Measurements from ENCODE around the gene SLC26A1.
A peak's percentile ranks its signal among the peaks of the same experiment; 100 is the strongest.

SLC26A1 gene

DNA sequence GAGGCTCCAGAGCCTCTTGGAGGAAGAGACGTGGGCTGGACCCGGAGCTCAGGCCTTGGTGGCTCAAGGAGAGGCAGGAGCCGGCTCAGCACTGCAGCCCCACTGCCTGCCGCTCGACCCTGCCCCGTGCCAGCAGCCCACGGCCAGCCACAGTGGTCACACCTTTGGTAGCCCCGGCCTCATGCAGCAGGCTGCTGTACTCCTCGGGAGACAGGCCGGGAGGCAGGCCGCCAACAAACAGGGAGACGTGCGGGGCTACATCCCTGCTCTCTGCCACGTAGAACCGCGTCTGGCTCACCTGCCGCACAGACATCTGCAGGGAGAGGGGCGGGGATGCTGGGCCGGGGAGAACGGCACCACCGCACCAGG, 27.5 kb downstream of the SLC26A1 start:
- no peak for DNase-seq (ENCODE audit: low spot score)

DNA sequence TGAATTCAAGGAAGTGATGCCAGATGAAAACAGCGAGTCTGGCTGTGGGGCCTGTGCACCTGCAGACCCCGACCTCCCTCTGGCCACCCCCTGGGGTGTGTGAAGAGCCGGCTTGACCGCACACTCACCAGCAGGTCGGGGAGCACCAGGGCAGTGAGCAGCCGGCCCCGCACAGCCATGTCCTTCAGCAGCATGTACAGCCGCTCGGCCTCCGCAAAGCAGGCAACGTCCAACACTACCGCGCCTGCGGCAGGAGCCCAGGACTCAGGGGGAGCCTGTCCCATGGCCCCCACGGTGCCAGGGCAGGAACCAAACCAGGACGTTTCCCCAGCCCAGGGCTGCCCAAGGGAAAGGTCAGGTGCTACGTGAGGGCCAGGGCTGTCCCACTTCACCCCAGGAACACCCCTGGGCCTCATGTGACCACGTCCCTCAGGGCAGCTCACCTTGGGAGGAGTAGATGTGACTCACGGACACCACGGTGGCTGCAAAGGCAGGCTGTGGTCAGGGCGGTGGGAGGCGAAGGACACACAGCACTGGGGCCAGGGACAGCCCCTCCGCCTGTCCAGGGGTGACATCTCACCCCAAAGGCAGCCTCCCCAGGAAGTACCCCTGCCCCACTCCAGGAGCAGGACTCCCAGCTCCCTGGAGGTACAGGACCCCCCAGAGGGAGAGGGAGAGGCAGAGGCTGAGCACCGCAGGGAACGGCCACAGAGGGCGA, 28.0 kb downstream of the SLC26A1 start:
- no peak for DNase-seq (ENCODE audit: low spot score)

DNA sequence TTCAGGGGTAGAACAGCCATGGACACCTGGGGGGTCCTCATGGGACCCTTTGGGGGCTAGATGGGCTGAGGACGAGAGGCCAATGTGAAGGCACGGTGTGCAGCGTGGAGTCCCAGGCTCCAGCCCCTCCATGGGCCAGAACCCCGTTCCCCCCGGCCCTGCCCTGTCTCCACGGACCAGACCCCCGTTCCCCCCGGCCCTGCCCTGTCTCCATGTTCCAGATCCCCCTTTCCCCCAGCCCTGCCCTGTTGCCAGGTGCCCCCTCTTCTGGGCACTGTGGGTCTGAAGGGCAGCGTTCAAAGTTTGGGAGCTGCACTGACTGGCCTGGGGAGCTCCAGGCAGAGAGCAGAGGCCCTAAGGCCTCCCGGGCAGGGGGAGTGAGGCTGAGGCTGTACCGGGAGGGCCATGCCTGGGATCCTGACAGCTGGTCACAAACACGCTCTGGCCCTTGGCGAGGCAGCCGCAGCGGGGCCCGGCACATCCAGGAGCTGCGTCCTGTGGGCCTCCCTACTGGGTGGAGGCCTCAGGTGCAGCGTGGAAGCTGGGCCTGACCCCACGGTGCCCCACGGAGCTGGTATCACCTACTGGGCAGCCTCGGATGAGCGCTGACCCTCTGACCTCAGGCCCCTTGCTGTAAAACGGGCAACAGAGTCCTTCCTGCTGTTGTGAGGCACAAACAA, 28.7 kb downstream of the SLC26A1 start:
- DNase-seq (ENCODE audit: low spot score), result no peak

DNA sequence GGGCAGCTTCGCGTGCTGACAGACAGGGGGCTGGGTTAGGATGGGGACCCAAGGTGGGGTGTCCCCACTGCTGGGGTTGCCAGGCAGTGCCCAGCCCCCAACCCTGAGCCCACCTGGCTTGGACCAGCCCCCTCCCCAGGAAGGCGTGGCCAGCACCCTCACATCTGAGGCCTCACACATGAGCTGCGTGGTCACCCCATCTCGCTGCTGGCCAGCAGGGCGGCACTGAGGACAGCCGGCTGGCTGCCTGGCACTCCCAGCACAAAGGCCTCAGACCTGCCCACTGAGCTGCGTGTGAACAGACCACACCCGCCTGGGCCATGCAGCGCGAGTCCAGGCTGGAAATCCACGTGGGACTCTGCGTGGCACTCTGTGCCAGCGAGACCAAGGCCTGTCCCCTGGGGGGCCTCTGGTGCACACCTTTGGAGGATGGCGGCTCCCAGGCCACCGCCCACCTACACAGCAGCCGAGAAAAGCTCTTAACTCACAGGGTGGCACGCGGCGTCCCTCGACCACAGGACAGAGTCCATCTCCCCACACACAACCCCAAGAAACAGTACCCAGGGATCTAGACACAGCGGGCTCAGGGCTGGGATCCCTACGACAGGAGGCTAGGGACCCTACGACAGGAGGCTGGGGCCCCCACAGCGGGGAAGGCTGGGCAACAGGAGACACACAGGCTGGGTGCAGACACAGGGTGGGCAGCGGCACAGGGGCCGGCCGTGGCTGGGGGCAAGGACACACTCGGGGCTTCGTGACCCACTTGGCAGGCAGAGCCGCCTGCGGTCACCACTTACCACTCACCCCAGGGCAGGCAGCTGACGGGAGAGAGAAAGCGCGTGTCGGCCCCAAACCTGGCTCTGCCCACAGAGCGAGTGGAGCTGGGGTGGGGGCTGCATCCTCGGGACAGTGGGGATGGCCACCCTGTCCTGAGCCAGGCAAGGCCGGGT, 29.7 kb downstream of the SLC26A1 start:
- no peak for DNase-seq (ENCODE audit: low spot score)

DNA sequence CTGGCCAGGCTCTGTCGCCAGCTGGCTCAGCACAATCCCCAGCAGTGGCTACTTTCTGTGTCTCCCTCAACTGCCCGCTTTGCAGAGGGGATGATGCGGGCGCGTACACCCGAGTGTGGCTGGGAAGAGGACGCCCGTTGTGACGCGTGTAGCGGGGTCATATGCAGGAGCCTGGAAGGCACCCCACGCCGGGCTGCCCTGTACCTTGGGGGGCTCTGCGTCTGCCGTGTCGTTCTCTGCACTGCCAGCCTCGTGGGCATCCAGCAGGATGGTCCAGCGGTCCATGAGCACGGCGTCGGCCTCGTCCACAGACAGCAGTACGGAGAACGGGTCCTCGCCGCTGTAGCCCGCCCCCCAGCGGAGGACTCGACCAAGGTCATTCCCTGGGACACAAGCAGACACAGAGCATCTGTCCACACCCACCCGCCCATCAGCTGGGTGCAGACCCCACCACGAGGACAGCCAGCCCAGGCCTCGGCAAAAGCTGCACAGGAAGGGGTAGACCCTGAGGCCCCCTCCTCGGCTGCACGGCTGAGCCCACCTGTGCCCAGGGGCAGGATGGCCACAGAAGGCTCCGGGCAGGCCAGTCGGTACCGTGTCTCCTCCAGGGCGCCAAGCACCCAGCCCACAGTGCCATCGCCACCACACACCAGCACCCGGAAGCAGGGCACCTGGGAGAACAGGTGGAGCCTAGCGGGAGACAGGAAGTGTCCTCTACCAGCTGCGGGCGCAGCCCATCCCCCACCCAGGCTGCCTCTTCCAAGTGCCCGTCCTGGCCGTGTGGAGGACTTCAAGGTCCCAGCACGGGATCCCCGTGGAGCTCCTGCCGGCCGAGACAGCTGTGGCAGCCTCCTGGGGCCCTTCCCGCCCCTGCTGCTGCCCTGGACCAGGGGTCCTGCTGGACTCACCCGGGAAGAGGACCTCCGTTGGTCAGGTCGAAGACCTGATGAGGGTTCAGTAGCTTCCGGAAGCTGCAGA, 30.7 kb downstream of the SLC26A1 start:
- peak; percentile 21 for DNase-seq (ENCODE audit: low spot score)

DNA sequence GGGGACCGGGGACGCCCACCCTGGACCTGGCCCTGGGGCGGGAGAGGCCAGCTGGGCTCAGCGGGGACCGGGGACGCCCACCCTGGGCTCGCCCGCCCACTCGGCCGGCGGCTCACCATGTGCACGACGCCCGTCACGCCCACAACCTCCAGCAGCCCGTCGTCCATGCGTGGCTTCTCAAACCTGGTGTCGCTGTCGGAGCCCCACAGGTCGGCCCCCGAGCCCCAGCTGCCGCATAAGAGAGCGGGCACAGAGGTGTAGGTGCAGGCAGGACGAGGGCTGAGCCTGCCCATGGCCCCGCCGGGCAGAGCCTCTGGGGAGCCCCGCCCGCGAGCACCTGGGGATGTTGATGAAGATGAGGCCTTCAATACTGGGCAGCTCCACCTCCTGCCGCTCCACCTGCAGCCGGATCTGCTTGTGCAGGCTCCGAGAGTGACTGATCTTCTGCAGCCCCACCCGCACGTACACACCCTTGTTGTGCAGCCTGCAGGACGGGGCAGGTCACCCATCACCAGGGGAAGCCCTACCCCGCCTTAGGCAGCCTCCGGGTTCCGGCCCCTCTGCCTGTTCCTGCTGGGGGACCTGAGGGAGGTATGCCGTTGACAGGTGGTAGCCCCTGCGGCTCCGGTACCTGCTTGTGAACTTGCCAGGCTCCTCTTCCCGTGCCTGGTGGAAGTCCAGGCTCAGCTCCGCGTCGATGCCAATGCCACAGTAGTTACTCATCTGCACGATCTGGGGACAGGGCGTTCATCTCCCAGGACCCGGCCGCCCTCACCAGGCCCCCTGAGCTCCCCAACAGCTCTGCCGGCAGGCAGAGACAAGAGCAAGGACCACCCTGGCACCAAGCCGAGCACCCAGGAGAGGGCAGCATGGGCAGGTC, 31.6 kb downstream of the SLC26A1 start:
- peak; percentile 57 for DNase-seq (ENCODE audit: low spot score)

DNA sequence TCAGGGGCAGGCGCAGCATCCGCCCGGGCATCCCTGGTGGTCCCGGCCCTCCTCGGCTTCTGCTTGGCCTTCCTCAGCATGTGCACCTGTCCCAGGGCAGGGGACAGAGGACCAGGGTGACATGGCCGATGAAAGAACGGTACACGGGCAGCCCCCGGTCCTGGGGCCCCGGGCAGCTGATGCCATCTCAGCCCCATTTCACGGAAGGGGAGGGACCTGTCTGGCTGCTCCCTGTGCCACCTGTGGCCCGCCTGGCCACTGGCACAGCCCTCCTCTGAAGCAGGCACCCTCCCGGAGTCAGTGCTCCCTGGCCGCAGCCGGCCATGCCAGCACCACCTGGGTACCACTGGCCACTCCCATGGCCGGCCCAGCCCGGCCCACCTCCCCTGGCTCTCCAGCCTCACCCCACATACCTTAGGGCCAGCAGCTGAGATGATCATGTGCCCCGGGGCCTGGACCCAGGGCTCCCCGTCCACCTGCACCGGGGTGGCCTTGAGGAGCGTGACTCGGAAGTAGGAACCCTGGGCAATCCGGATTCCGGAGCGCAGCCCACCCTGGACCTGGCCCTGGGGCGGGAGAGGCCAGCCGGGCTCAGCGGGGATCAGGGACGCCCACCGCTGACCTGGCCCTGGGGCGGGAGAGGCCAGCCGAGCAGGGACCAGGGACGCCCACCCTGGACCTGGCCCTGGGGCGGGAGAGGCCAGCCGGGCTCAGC, 32.4 kb downstream of the SLC26A1 start:
- no peak for DNase-seq (ENCODE audit: low spot score)

DNA sequence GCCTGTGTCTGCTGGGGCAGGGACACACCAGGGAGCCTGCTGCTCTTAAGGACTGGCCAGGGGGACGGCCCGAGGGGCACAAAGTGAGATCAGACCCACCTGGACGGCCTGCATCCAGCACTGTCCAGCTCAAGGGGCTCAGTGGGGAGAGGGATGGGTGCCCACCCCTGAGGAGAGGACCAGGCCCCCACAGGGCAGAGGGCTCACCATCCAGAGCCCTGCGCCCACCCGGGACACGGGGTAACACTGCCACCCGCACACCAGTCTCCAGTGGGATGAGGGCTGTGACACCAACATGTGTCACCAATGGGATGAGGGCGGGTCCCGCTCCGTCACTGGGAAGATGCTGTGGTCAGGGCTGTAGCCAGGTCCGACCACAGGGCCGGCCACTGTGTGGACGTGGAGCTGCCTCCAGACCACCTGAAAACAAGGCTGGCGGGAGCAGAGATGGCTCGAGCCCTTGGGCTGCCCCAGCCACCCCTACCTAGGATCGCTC, 33.0 kb downstream of the SLC26A1 start:
- DNase-seq (ENCODE audit: low spot score), result no peak

DNA sequence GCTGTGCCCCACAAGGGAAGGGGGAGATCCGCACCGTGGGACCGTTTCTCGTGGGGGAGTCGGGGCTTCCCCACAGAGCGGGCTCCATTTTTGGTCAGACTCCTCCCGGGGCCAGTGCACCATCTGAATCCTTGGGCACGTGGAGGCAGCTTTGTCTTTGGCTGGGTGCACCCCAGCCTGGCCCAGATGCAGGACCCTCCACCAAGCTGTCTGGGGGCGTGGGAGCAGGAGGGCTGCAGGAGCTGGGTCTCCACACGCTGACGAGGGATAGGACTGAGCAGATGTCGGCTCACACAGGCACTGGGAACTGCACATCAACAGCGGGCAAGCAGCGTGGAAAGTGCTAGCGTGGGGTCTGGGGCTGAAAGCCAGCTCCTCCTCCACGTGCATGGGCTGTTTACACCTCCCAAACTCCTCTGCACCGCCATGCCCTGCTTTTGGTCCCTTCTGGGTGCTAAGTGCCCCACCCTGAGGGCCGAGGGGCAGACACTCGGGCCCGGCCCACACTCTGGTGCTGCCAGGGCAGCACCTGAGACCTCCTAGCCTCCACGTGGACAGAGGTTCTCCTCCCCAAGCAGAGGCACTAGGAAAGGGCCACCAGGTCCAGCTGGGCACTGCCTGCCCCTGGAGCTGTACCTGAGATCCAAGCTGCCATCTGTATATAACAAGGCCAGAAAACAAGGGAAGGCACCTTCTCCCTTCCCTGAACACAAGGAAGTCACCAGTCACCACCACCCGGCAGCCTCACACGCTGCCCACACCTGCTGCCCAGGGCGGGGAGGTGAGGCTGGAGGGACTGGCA, 33.7 kb downstream of the SLC26A1 start:
- no peak for DNase-seq (ENCODE audit: low spot score)

DNA sequence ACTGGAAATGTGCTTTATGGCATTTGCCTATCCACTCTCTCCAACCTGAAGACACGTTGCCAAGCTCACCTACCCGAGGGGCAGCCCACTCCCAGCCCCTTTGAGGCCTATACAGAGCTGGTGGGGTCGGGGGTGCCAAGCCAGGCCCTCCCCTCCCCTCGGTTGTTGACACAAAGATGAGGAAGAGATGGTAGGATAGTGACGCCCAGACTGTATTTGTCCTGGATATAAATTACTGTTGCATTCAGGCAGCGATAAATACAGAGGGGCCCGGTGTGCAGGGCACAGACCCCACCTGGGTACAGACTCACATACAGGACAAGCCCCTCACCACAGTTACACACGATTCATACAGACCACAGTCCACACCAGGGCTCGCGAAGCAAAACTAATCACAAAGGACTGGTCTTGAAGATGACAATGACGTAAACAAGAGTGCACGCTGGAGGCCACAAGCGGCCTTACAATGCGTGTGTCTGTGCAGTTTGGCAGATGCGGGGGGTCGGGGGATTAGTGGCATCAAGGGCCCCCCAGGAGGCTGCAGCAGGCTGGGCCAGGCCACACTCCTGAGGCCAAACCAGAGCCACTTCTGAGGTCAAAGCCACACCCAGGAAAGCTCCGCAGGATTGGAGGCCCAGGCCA, 34.4 kb downstream of the SLC26A1 start:
- DNase-seq (ENCODE audit: low spot score), result no peak

DNA sequence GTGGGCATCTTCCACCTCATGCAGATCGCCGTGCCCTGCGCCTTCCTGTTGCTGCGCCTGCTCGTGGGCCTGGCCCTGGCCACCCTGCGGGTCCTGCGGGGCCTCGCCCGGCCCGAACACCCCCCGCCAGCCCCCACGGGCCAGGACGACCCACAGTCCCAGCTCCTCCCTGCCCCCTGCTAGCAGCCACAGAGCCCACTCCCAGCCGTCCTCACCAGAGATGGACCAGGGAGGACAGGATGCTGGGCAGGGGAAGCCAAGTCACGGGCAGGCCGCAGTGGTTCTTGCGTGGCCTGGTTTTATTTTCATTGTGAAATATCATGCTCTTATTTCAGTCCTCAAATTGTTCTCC, 34.9 kb downstream of the SLC26A1 start:
- DNase-seq (ENCODE audit: low spot score), result no peak

DNA sequence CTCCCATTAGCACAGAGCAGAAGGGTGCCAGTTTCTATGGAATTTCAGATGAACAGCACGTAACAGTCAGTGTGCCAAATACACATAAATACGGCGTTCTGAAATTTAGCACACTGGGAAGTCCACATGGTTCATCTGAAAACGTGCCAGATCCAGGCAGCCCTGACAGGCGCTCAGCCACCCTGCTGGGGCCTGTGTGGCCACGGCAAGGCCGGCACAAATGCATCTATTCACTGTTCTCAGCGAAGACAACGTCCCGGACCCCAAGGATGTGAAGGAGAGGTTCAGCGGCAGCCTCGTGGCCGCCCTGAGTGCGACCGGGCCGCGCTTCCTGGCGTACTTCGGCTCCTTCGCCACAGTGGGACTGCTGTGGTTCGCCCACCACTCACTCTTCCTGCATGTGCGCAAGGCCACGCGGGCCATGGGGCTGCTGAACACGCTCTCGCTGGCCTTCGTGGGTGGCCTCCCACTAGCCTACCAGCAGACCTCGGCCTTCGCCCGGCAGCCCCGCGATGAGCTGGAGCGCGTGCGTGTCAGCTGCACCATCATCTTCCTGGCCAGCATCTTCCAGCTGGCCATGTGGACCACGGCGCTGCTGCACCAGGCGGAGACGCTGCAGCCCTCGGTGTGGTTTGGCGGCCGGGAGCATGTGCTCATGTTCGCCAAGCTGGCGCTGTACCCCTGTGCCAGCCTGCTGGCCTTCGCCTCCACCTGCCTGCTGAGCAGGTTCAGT, 35.5 kb downstream of the SLC26A1 start:
- no peak for DNase-seq (ENCODE audit: low spot score)

DNA sequence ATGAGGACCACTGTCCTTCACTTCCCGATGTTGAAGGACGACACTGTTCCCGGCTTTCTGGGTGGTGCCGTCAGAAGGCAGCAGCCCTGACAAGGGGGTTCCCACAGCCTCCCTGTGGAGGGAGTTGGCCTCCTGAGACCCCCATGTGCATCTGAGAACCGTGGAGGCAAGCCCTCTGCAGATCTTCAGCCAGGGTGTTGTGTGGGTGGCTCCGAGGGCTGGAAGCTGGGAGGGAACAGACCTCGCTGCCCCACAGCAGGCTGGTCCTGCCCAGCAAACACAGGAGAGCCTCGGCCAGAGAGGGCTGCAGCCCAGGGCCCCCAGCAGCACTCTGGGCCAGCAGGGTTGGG, 36.0 kb downstream of the SLC26A1 start:
- no peak for DNase-seq (ENCODE audit: low spot score)

DNA sequence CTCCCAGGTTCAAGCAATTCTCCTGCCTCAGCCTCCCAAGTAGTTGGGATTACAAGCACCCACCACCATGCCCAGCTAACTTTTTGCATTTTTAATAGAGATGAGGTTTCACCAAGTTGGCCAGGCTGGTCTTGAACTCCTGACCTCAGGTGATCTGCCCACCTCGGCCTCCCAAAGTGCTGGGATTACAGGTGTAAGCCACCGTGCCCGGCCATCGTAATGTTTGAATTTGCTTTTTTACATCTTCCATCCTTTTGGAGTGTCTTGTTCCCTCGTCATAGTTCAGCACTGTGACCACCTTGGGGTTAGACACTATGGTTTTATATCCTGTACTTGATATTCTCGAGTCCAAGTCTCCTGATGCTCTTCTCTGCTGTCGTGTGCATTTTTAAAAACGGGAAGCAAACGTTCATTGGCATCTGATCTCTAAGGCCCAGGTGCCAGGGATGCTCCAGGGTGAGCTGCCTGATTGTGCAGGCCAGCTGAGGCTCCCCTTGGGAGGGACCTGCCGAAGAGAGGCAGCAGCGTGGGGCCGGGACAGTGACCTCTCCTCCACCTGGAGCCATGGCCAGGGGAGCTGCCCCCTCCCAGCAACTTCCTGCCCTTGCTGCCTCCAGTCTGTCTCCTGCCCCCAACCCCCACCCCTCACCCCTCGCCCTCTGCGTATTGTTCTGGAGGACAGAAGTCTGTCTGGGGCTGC, 36.5 kb downstream of the SLC26A1 start:
- no peak for DNase-seq (ENCODE audit: low spot score)

DNA sequence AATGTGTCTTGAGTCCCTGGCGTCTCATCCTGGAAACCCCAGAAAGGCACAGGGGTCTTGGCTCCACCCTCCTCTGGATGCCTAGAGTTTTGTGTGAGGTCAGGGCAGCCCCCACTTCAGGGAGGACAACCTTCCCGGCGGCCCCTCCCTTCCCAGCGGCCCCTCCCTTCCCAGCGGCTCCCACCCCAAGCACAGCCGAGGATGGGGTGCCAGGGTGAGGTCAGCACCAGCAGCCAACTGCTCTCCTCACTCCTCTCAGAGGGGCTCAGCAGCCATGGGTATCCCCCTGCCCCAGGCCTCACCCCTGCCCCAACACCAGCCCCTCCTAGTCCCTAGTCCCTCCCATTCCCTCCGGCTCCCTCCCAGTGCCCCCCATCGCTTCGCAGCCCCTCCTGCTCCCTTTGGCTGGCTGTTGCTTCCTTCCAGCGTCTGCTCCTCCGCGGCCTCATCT, 37.2 kb downstream of the SLC26A1 start:
- no peak for DNase-seq (ENCODE audit: low spot score)

DNA sequence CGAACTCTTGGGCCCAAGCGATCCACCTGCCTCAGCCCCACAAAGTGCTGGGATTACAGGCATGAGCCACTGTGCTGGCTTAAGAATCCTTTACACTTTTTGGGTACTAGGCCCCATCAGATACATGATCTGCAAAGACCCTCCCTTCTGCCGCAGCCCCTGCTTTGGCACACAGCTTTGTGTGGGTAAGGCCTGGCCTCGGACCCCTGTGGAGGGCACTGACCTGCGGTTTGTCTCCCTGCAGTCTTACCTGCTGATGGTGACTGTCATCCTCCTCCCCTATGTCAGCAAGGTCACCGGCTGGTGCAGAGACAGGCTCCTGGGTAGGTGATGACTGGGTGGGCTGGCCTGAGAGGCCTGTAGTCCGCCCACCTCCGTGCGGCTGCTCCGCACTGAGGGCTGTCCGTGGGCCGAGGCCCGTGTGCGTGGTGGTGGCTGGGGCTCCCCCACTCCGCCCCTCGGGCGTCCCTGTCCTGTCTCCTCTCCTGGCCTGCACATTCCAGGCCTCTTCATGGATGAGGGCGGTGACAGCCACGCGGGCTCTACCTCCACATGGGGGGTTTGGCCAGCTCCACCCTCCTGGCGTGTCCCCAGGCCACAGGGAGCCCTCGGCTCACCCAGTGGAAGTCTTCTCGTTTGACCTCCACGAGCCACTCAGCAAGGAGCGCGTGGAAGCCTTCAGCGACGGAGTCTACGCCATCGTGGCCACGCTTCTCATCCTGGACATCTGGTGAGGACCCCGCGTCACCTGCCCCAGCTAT, 37.9 kb downstream of the SLC26A1 start:
- no peak for DNase-seq (ENCODE audit: low spot score)
